ENCODE data around the gene GSAP.

GRCh38 chr7:77352665-77353406 lies 63.3 kb downstream of the GSAP start:
- TF ChIP-seq CTCF (conservative IDR thresholded peaks at IDR 0.05; ENCODE audit: low read length) (no peak), EZH2phosphoT487 (IDR thresholded peaks at IDR 0.05; ENCODE audit: borderline replicate concordance, low read depth, low read length) (no peak)

All from OCI-LY7 (cell line).